Stimulated activated CD8-positive, alpha-beta memory T cell treated with anti-CD3 and anti-CD28 coated beads, Interleukin-4, amount 100 ng/mL, for 48 hours (primary cell): ENCODE results near the gene NEK11.
"Not testable (repeated sequence)": the region's sequence is repeated elsewhere in the genome, so short reads cannot be mapped to it uniquely, and the experiment has no call there.

Experiments used
- DNase-seq: peaks from one replicate; pipeline ENCODE4 v3.0.0-alpha.2; 2020

Gene NEK11

GRCh38 chr3:131370935-131371687 is 344.4 kb downstream of the NEK11 start:
- DNase-seq = no peak

GRCh38 chr3:131371688-131372066 is 345.0 kb downstream of the NEK11 start:
- no peak for DNase-seq

- no peak for DNase-seq
Observed at GRCh38 chr3:131374741-131375140, 348.1 kb downstream of the NEK11 start.

- not testable (repeated sequence) for DNase-seq
Observed at GRCh38 chr3:131380821-131381444, 354.3 kb downstream of the NEK11 start.

GRCh38 chr3:131381445-131382291 is 355.0 kb downstream of the NEK11 start, which contains the start of gene NUDT16:
Gene NUDT16, plus strand, starts transcription at chr3:131381774. Its CDS starts 31 bp downstream, at chr3:131381805.
- peak; percentile 98 for DNase-seq

GRCh38 chr3:131386429-131387165 is 359.9 kb downstream of the NEK11 start:
- no peak for DNase-seq

GRCh38 chr3:131387796-131388489 is 361.3 kb downstream of the NEK11 start:
- DNase-seq = no peak

GRCh38 chr3:131388490-131388799 is 361.8 kb downstream of the NEK11 start:
- no peak for DNase-seq

- no peak for DNase-seq
Observed at GRCh38 chr3:131390331-131390730, 363.7 kb downstream of the NEK11 start.

GRCh38 chr3:131393051-131393450 is 366.4 kb downstream of the NEK11 start:
- DNase-seq = no peak

GRCh38 chr3:131393868-131394267 is 367.2 kb downstream of the NEK11 start:
- DNase-seq = no peak

GRCh38 chr3:131394400-131394799 is 367.7 kb downstream of the NEK11 start:
- DNase-seq = no peak

GRCh38 chr3:131396170-131396569 is 369.5 kb downstream of the NEK11 start:
- no peak for DNase-seq

- DNase-seq = no peak
Observed at GRCh38 chr3:131397889-131398288, 371.2 kb downstream of the NEK11 start.
